ENCODE results near the gene GRIK5.
A peak's percentile ranks its signal among the peaks of the same experiment; 100 is the strongest.
"Not testable (repeated sequence)": the region's sequence is repeated elsewhere in the genome, so short reads cannot be mapped to it uniquely, and the experiment has no call there.

The GRIK5 gene

DNA sequence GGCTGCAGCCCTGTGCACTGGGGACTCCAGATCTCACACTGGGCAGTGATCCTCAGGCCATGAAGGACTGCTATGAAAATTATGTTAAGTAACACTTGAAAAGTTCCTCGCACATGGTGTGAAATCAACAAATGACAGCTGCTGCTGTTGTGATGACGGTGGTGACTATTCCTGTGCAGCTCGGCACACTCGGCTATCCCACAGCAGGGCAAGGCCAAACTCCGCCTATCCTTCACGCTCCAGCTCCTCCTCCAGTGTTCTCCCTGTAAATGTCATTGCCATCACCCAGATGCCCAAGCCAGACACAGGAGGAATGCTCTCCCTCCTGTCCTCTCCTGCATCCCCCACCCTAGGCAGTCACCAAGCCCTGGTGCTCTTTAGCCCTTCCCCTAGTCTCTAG, 31.3 kb downstream of the GRIK5 start:
- ATAC-seq (ENCODE audit: low read depth) (no peak), DNase-seq (ENCODE audit: low spot score) (no peak)
- Histone ChIP-seq H3K27me3 (ENCODE audit: insufficient read depth, poor library complexity, severe bottlenecking) (no peaks in the 10 kb centered on the region), H3K9me3 (ENCODE audit: severe bottlenecking) (no peaks in the 10 kb centered on the region), H3K27ac (ENCODE audit: poor library complexity, severe bottlenecking) (no peak overlapping the region), H3K4me3 (ENCODE audit: severe bottlenecking) (no peak overlapping the region), H3K4me1 (ENCODE audit: insufficient read depth, poor library complexity, severe bottlenecking) (no peaks in the 10 kb centered on the region), H3K36me3 (ENCODE audit: low read depth) (no peaks in the 10 kb centered on the region)
- TF ChIP-seq, protein P1, sequence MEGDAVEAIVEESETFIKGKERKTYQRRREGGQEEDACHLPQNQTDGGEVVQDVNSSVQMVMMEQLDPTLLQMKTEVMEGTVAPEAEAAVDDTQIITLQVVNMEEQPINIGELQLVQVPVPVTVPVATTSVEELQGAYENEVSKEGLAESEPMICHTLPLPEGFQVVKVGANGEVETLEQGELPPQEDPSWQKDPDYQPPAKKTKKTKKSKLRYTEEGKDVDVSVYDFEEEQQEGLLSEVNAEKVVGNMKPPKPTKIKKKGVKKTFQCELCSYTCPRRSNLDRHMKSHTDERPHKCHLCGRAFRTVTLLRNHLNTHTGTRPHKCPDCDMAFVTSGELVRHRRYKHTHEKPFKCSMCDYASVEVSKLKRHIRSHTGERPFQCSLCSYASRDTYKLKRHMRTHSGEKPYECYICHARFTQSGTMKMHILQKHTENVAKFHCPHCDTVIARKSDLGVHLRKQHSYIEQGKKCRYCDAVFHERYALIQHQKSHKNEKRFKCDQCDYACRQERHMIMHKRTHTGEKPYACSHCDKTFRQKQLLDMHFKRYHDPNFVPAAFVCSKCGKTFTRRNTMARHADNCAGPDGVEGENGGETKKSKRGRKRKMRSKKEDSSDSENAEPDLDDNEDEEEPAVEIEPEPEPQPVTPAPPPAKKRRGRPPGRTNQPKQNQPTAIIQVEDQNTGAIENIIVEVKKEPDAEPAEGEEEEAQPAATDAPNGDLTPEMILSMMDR (IDR thresholded peaks at IDR 0.05; ENCODE audit: poor library complexity, severe bottlenecking) = no peak

DNA sequence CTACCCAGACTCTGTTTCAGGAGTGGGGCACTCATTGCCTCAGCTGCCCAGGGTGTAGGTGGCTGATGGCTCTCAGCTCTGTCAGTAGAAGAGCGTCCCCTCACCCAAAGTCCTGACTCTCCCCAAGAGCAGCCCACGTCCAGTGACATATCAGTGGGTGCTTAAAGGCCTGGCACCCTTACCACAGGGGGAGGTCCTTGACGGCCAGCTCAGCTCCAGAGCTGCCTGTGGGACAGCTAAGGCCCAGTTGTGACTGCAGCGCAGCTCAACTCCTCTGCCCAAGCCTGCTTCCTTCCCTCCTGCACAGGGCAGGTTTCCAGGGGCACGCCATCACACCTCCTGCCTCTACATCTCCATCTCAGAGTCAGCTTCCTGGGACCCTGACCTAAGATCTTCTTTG, 32.4 kb downstream of the GRIK5 start:
- H3K9me3 ChIP-seq (ENCODE audit: severe bottlenecking) = no peaks in the 10 kb centered on the region
- H3K4me1 ChIP-seq (ENCODE audit: insufficient read depth, poor library complexity, severe bottlenecking) = no peaks in the 10 kb centered on the region
- TF ChIP-seq, protein P1 (IDR thresholded peaks at IDR 0.05; ENCODE audit: poor library complexity, severe bottlenecking) = no peak
- no peak overlapping the region for H3K27ac ChIP-seq (ENCODE audit: poor library complexity, severe bottlenecking)
- H3K36me3 ChIP-seq (ENCODE audit: low read depth) = no peaks in the 10 kb centered on the region
- H3K27me3 ChIP-seq (ENCODE audit: insufficient read depth, poor library complexity, severe bottlenecking) = no peaks in the 10 kb centered on the region
- no peak for ATAC-seq (ENCODE audit: low read depth)
- no peak overlapping the region for H3K4me3 ChIP-seq (ENCODE audit: severe bottlenecking)
- DNase-seq (ENCODE audit: low spot score) = no peak

DNA sequence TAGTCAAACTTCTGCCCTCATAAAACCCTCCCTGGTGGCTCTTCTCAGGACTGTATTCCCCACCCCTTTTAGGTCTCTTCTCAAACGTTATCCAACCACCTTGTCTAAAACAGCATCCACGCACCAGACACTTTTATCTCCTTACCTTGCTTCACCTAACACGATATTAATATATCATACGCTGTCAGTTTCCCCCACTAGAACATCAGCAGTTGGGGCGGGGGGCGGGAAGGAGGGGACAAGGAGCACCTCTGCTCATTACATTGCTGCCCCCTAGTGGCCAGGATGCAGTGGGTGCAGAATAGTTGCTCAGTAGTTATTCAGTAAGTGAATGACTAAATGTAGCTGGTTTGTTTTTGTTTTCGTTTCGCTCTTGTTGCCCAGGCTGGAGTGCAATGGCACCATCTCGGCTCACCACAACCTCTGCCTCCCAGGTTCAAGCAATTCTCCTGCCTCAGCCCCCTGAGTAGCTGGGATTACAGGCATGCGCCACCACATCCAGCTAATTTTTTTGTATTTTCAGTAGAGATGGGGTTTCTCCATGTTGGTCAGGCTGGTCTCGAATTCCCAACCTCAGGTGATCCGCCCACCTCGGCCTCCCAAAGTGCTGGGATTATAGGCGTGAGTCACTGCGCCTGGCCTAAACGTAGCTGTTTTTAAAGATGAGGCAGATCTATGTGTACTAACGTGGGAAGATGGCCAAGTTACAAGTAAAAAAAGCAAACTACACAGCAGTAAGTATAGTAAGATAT, 35.2 kb downstream of the GRIK5 start:
- TF ChIP-seq, protein P1 (IDR thresholded peaks at IDR 0.05; ENCODE audit: poor library complexity, severe bottlenecking) = peak; percentile 83
- H3K4me1 ChIP-seq (ENCODE audit: insufficient read depth, poor library complexity, severe bottlenecking); H3K27me3 ChIP-seq (ENCODE audit: insufficient read depth, poor library complexity, severe bottlenecking); DNase-seq (ENCODE audit: low spot score); H3K9me3 ChIP-seq (ENCODE audit: severe bottlenecking); H3K4me3 ChIP-seq (ENCODE audit: severe bottlenecking); H3K27ac ChIP-seq (ENCODE audit: poor library complexity, severe bottlenecking); H3K36me3 ChIP-seq (ENCODE audit: low read depth): not testable (repeated sequence)
- ATAC-seq (ENCODE audit: low read depth) = peak; percentile 69

DNA sequence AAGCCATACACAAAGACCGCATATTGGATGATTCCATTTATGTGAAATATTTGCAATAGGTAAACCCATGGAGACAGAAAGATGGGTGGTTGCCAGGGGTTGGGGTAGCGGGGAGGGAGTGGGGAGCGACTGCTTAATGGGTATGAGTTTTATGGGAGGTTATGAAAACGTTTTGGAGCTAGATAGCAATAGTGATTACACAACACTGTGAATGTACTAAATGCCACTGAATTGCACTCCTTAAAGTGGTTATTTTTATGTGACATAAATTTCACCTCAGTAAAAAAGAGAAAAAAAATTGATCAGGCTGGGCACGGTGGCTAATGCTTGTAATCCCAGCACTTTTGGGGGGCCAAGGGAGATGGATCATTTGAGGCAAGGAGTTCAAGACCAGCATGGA, 36.6 kb downstream of the GRIK5 start:
- Histone ChIP-seq H3K27me3 (ENCODE audit: insufficient read depth, poor library complexity, severe bottlenecking) (no peaks in the 10 kb centered on the region), H3K36me3 (ENCODE audit: low read depth) (no peaks in the 10 kb centered on the region), H3K9me3 (ENCODE audit: severe bottlenecking) (no peaks in the 10 kb centered on the region), H3K4me1 (ENCODE audit: insufficient read depth, poor library complexity, severe bottlenecking) (no peaks in the 10 kb centered on the region), H3K27ac (ENCODE audit: poor library complexity, severe bottlenecking) (no peak overlapping the region), H3K4me3 (ENCODE audit: severe bottlenecking) (no peak overlapping the region)
- TF ChIP-seq, protein P1 (IDR thresholded peaks at IDR 0.05; ENCODE audit: poor library complexity, severe bottlenecking) = no peak
- DNase-seq (ENCODE audit: low spot score) = no peak
- ATAC-seq (ENCODE audit: low read depth) = no peak

DNA sequence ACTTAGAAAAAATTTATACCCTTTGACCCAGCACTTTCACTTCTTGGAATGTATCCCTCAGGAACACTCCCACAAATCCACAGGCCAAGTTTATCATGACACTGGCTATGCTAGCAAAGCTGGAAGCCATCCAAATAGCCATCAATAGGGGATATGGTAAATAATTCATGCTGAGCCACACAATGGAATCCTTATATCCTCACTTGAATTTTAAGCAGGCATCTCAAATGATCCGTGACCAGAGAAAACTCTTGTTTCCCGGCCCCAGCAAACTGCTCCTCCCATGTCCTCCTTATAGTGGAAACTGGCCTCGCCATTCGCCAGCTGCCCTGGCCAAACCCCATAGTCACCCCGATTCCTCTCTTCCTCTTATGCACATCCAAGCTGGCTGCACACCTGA, 37.6 kb downstream of the GRIK5 start:
- no peaks in the 10 kb centered on the region for H3K27me3 ChIP-seq (ENCODE audit: insufficient read depth, poor library complexity, severe bottlenecking)
- H3K4me3 ChIP-seq (ENCODE audit: severe bottlenecking) = no peak overlapping the region
- ATAC-seq (ENCODE audit: low read depth) = no peak
- TF ChIP-seq, protein P1 (IDR thresholded peaks at IDR 0.05; ENCODE audit: poor library complexity, severe bottlenecking) = no peak
- no peak overlapping the region for H3K27ac ChIP-seq (ENCODE audit: poor library complexity, severe bottlenecking)
- H3K4me1 ChIP-seq (ENCODE audit: insufficient read depth, poor library complexity, severe bottlenecking) = no peaks in the 10 kb centered on the region
- no peak for DNase-seq (ENCODE audit: low spot score)
- H3K36me3 ChIP-seq (ENCODE audit: low read depth) = no peaks in the 10 kb centered on the region
- H3K9me3 ChIP-seq (ENCODE audit: severe bottlenecking) = no peaks in the 10 kb centered on the region
